Measurements from ENCODE around the gene STRADA. TPM values are rescaled to one million over a fixed set of nuclear protein-coding genes. Genes with fewer than 3 reads are reported as not detected.
A peak's percentile ranks its signal among the peaks of the same experiment; 100 is the strongest.

STRADA gene
- total and polyA plus RNA-seq, 9 of the 15 experiments (the other 6 are each of a cell fraction or from before 2014, with no cell fraction given): 6.6 to 33.0 (median 20.5) TPM

DNA sequence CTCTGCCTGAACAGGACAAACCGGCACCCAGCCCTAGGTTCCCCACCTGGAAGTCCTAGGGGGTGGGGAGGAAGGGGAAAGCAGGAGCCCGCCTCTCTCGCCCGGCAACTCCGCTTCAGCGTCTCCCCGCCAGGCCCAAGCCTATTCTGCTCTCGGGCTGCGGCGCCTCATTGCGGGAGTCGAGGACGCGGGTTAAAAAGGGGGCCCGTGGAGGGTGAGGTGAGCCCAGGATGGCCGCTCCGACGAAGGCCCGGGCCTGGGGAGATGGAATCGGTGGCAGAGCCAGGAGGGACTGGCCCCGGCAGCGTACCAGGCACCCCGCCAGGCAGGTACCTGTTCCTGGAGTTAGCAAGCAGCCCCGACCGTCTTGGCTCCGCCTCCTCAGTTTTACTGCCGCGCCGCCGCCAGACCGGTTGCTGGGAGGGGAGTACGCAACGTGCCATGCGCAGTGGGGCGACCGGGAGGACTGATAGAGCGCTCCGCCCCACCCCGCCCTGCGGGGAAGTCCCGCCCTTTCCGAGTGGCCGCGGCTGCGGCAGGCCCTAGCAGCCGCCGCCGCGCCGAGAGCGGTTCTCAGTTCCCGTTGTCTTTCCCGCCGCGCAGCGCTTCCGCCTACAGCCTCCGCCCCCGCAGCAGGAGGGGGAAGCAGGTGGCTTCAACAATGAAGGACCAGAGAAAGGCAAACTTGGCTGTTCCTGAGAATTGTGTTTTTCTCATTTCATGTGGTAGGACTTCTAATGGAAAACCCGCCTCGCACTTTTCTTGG is at the start of gene STRADA (continued):
- TF ChIP-seq POLR2AphosphoS5 (IDR thresholded peaks at IDR 0.05; ENCODE audit: control insufficient read depth, insufficient read depth, low read depth, low read length): peak; percentile 81; the same call in 1 of the 2 replicates
- TF ChIP-seq CXXC5 (CRISPR knock-in tag; IDR thresholded peaks at IDR 0.05): peak; percentile 89
- TF ChIP-seq ZBTB8A (IDR thresholded peaks at IDR 0.05; ENCODE audit: partially characterized antibody): no peak
- 0 out of 2 replicates have a peak, but pooled peaks have one; percentile 4 for TF ChIP-seq MTA3 (IDR thresholded peaks at IDR 0.05; ENCODE audit: borderline replicate concordance)
- TF ChIP-seq, protein P1, sequence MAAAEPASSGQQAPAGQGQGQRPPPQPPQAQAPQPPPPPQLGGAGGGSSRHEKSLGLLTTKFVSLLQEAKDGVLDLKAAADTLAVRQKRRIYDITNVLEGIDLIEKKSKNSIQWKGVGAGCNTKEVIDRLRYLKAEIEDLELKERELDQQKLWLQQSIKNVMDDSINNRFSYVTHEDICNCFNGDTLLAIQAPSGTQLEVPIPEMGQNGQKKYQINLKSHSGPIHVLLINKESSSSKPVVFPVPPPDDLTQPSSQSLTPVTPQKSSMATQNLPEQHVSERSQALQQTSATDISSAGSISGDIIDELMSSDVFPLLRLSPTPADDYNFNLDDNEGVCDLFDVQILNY (CRISPR knock-in tag; IDR thresholded peaks at IDR 0.05): peak; percentile 69; the same call in 1 of the 2 replicates
- TF ChIP-seq JUN (IDR thresholded peaks at IDR 0.05; ENCODE audit: borderline replicate concordance, low read depth, low read length): 0 out of 2 replicates have a peak, but pooled peaks have one; percentile 22
- TF ChIP-seq JUN (CRISPR knock-in tag; IDR thresholded peaks at IDR 0.05; ENCODE audit: borderline replicate concordance): no peak; the same call in 1 of the 2 replicates
- no peak for TF ChIP-seq GATAD2A (IDR thresholded peaks at IDR 0.05)
- 0 out of 2 replicates have a peak, but pooled peaks have one; percentile 61 for TF ChIP-seq CBFB (CRISPR knock-in tag; IDR thresholded peaks at IDR 0.05)
- peak; percentile 67 for TF ChIP-seq BCOR (IDR thresholded peaks at IDR 0.05)
- TF ChIP-seq ETS1 (conservative IDR thresholded peaks at IDR 0.05; ENCODE audit: control insufficient read depth, low read depth, low read length): peak; percentile 56
- TF ChIP-seq, protein P2, sequence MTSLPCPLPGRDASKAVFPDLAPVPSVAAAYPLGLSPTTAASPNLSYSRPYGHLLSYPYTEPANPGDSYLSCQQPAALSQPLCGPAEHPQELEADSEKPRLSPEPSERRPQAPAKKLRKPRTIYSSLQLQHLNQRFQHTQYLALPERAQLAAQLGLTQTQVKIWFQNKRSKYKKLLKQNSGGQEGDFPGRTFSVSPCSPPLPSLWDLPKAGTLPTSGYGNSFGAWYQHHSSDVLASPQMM (CRISPR knock-in tag; IDR thresholded peaks at IDR 0.05): no peak
- TF ChIP-seq ZNF592 (IDR thresholded peaks at IDR 0.05): peak; percentile 68; the same call in 1 of the 2 replicates
- peak; percentile 76 for TF ChIP-seq SPI1 (IDR thresholded peaks at IDR 0.05; ENCODE audit: borderline replicate concordance, low read depth, low read length)
- TF ChIP-seq BCLAF1 (IDR thresholded peaks at IDR 0.05; ENCODE audit: borderline replicate concordance in 1 of 2, control insufficient read depth in 1 of 2, low read depth in 2 of 2, low read length in 1 of 2): 0 out of 4 replicates have a peak, but pooled peaks of 1 of the 2 experiments have one; percentile 74
- TF ChIP-seq GTF2F1 (IDR thresholded peaks at IDR 0.05; ENCODE audit: low read depth, low read length): peak; percentile 54; the same call in 1 of the 2 replicates

Data from K562 (cell line).